ENCODE measurements around the gene SIRPD.
"Not testable (repeated sequence)": the region's sequence is repeated elsewhere in the genome, so short reads cannot be mapped to it uniquely, and the experiment has no call there.

SIRPD gene

GRCh38 chr20:1587781-1588532 is 30.5 kb upstream of the SIRPD start:
- no peaks in the 10 kb centered on the region for H4K20me1 ChIP-seq (ENCODE audit: insufficient read depth, low read length)
- no peak overlapping the region for H3K4me3 ChIP-seq (ENCODE audit: low read length)
- no peak overlapping the region for H2AFZ ChIP-seq (ENCODE audit: low read depth, low read length)
- no peaks in the 10 kb centered on the region for H3K36me3 ChIP-seq (replicated peaks; ENCODE audit: low read depth, low read length)
- no peaks in the 10 kb centered on the region for H3K79me2 ChIP-seq (ENCODE audit: low read length)
- no peak overlapping the region for H3K9ac ChIP-seq (ENCODE audit: low read length)
- no peaks in the 10 kb centered on the region for H3K27me3 ChIP-seq (ENCODE audit: low read depth, low read length)
- TF ChIP-seq, protein P1, sequence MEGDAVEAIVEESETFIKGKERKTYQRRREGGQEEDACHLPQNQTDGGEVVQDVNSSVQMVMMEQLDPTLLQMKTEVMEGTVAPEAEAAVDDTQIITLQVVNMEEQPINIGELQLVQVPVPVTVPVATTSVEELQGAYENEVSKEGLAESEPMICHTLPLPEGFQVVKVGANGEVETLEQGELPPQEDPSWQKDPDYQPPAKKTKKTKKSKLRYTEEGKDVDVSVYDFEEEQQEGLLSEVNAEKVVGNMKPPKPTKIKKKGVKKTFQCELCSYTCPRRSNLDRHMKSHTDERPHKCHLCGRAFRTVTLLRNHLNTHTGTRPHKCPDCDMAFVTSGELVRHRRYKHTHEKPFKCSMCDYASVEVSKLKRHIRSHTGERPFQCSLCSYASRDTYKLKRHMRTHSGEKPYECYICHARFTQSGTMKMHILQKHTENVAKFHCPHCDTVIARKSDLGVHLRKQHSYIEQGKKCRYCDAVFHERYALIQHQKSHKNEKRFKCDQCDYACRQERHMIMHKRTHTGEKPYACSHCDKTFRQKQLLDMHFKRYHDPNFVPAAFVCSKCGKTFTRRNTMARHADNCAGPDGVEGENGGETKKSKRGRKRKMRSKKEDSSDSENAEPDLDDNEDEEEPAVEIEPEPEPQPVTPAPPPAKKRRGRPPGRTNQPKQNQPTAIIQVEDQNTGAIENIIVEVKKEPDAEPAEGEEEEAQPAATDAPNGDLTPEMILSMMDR (IDR thresholded peaks at IDR 0.05; ENCODE audit: low read depth, low read length) = no peak
- no peak for TF ChIP-seq EZH2phosphoT487 (IDR thresholded peaks at IDR 0.05; ENCODE audit: low read depth)
- H3K4me2 ChIP-seq (ENCODE audit: low read length) = no peak overlapping the region
- no peaks in the 10 kb centered on the region for H3K4me1 ChIP-seq (ENCODE audit: low read length)
- H3K27ac ChIP-seq (ENCODE audit: low read length) = no peak overlapping the region
- no peaks in the 10 kb centered on the region for H3K9me3 ChIP-seq (ENCODE audit: insufficient read depth, low read length)

DNA sequence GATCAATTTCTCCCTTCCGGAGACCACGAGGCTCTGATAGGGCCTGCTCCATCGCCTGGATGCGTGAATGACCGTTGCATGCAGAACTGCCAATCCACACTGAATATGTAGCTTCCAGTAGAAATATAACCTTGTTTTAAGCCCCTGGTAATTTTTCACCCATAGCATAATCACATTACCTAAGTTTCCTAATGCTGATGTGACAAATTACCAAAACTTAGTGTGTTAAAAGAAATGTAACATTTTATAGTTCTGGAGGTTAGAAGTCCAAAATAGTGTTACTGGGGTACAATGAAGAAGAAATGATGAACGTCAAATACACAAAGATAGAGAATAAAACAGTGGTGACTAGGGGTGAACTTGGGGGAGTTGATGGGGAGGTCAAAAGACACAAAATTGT is 22.0 kb upstream of the SIRPD start:
- Histone ChIP-seq H3K4me1 (ENCODE audit: low read length) (no peaks in the 10 kb centered on the region), H3K4me3 (ENCODE audit: low read length) (no peak overlapping the region), H3K4me2 (ENCODE audit: low read length) (no peak overlapping the region), H3K27ac (ENCODE audit: low read length) (no peak overlapping the region), H3K9ac (ENCODE audit: low read length) (no peak overlapping the region), H3K27me3 (ENCODE audit: low read depth, low read length) (no peaks in the 10 kb centered on the region), H4K20me1 (ENCODE audit: insufficient read depth, low read length) (no peaks in the 10 kb centered on the region), H3K79me2 (ENCODE audit: low read length) (no peaks in the 10 kb centered on the region), H3K9me3 (ENCODE audit: insufficient read depth, low read length) (no peaks in the 10 kb centered on the region), H2AFZ (ENCODE audit: low read depth, low read length) (no peak overlapping the region), H3K36me3 (replicated peaks; ENCODE audit: low read depth, low read length) (no peaks in the 10 kb centered on the region)
- no peak for TF ChIP-seq EZH2phosphoT487 (IDR thresholded peaks at IDR 0.05; ENCODE audit: low read depth)
- TF ChIP-seq, protein P1 (IDR thresholded peaks at IDR 0.05; ENCODE audit: low read depth, low read length) = no peak

GRCh38 chr20:1577906-1578305 is 20.4 kb upstream of the SIRPD start:
- no peaks in the 10 kb centered on the region for H3K9me3 ChIP-seq (ENCODE audit: insufficient read depth, low read length)
- H3K27me3 ChIP-seq (ENCODE audit: low read depth, low read length) = no peaks in the 10 kb centered on the region
- H3K4me2 ChIP-seq (ENCODE audit: low read length) = no peak overlapping the region
- no peak overlapping the region for H3K27ac ChIP-seq (ENCODE audit: low read length)
- no peak overlapping the region for H3K9ac ChIP-seq (ENCODE audit: low read length)
- H4K20me1 ChIP-seq (ENCODE audit: insufficient read depth, low read length) = no peaks in the 10 kb centered on the region
- TF ChIP-seq EZH2phosphoT487 (IDR thresholded peaks at IDR 0.05; ENCODE audit: low read depth) = no peak
- TF ChIP-seq, protein P1 (IDR thresholded peaks at IDR 0.05; ENCODE audit: low read depth, low read length) = no peak
- no peaks in the 10 kb centered on the region for H3K36me3 ChIP-seq (replicated peaks; ENCODE audit: low read depth, low read length)
- no peaks in the 10 kb centered on the region for H3K4me1 ChIP-seq (ENCODE audit: low read length)
- no peak overlapping the region for H2AFZ ChIP-seq (ENCODE audit: low read depth, low read length)
- H3K79me2 ChIP-seq (ENCODE audit: low read length) = no peaks in the 10 kb centered on the region
- no peak overlapping the region for H3K4me3 ChIP-seq (ENCODE audit: low read length)

GRCh38 chr20:1577313-1577712 is 19.8 kb upstream of the SIRPD start:
- H3K79me2 ChIP-seq (ENCODE audit: low read length); H4K20me1 ChIP-seq (ENCODE audit: insufficient read depth, low read length); H2AFZ ChIP-seq (ENCODE audit: low read depth, low read length); H3K27ac ChIP-seq (ENCODE audit: low read length); H3K36me3 ChIP-seq (replicated peaks; ENCODE audit: low read depth, low read length); H3K9ac ChIP-seq (ENCODE audit: low read length); H3K9me3 ChIP-seq (ENCODE audit: insufficient read depth, low read length); H3K4me2 ChIP-seq (ENCODE audit: low read length); H3K4me1 ChIP-seq (ENCODE audit: low read length); H3K4me3 ChIP-seq (ENCODE audit: low read length); H3K27me3 ChIP-seq (ENCODE audit: low read depth, low read length): not testable (repeated sequence)
